Subcutaneous adipose tissue (tissue), 4 donors: ENCODE results near the gene KCNMA1. TPM values are rescaled to one million over a fixed set of nuclear protein-coding genes. Genes with fewer than 3 reads are reported as not detected.

Experiments
- CTCF ChIP-seq: fragments of 450-650 bp; IDR thresholded peaks from one replicate; pipeline ENCODE4 v1.5.1; 2016; ENCODE audit warnings: low read depth, mild to moderate bottlenecking, control low read depth, antibody characterized with exemption, moderate library complexity
- total RNA-seq, 4 donors: library from RNA; depleted of rRNA; stranded (reverse); fragments of >200 nt; gene quantifications; one replicate each; pipeline ENCODE4 v1.1.0, GENCODE V29; 2016

The KCNMA1 gene
- total RNA-seq, 4 donors from 2014 or later = 10.3 to 91.5 (median 23.8) TPM

- no peak for TF ChIP-seq CTCF
These were observed 610.5 kb downstream of the KCNMA1 start for GRCh38 chr10:77027141-77027540.

GRCh38 chr10:77026148-77026547, 611.5 kb downstream of the KCNMA1 start:
- no peak for TF ChIP-seq CTCF

GRCh38 chr10:77024461-77024860, 613.1 kb downstream of the KCNMA1 start:
- no peak for TF ChIP-seq CTCF

- TF ChIP-seq CTCF = no peak
These were observed 614.2 kb downstream of the KCNMA1 start for GRCh38 chr10:77023396-77023795.

GRCh38 chr10:77022671-77023070, 614.9 kb downstream of the KCNMA1 start:
- TF ChIP-seq CTCF = no peak

- TF ChIP-seq CTCF = no peak
These were observed 615.6 kb downstream of the KCNMA1 start for GRCh38 chr10:77021966-77022490.

GRCh38 chr10:77020426-77021040, 617.1 kb downstream of the KCNMA1 start:
- TF ChIP-seq CTCF = no peak
